ENCODE results near the gene C2CD5.
"Not testable (repeated sequence)": the region's sequence is repeated elsewhere in the genome, so short reads cannot be mapped to it uniquely, and the experiment has no call there.

C2CD5 gene

GRCh38 chr12:22535038-22535437 is 9.3 kb downstream of the C2CD5 start:
- no peak for ATAC-seq

DNA sequence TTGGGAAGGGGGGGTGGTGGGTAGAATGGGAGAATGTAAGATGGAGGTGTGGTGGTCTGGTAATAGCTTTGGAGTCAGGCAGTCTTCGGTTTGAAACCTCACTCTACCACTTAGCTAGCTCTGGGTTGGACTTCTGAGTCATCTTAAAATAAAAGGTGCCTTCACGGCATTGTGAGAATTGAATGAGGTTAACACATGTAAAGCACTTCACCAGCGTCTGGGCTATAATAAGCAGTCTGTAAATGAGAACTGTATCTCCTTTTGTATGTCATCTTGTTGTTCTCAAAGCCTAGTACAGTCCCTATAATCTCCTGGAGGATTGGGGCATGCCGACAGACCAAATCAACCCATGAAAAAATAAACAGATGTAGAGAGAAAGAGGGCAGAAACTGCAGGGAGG is 11.2 kb downstream of the C2CD5 start:
- no peak for ATAC-seq

DNA sequence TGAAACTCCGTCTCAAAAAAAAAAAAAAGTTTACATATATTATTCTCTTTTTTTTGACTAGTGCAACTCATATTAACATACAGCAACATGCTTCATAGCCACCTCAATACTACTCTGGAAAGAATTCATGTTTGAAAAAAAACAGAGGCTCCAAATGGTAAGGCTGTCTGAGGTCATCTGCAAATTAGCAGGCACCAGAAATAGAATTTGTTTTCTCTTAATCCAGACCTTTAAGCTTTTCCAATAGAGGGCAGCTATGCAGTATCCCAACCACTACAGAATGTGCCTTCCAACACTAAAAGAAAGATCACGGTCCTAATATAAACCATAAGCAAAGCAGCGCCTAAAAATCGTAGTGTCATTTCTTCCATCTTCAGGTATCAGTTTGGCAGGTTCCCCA is 12.0 kb downstream of the C2CD5 start:
- no peak for ATAC-seq

GRCh38 chr12:22531205-22531604 is 13.1 kb downstream of the C2CD5 start:
- no peak for ATAC-seq

DNA sequence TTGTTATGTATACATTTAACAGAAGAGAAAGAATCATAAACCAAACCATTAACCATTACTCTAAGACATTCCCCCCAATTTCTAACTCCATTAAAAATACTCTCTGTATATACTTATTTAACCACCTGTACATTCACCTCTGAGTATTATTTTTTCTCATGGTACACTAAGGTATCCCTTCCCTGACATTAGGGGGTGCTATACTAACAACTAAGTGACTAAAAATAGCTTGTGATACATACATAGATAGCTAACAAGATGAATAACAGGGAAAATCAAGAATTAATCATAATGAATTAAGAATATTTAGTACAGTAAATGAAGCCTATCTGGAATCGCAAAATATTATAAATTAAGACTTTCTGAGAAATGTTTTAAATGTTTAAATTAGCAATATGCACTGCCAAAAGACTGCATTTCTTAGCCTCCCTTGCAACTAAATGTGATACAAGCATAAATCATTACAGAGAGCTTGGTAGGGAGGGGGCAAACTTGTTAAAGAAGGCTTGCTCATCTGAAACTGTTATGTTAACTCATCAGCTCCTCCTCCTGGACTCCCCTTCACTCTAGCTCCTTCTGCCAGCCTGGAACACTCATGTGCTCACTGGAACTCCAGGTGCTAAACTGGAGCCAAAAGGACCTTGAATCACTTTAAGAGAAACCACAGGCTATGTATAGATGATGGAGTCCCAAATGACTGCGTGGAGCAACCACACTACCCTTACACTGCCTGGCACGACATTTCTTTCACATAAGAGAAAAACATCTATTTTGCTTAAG is 14.9 kb downstream of the C2CD5 start:
- ATAC-seq: peak; percentile 91 to 92

DNA sequence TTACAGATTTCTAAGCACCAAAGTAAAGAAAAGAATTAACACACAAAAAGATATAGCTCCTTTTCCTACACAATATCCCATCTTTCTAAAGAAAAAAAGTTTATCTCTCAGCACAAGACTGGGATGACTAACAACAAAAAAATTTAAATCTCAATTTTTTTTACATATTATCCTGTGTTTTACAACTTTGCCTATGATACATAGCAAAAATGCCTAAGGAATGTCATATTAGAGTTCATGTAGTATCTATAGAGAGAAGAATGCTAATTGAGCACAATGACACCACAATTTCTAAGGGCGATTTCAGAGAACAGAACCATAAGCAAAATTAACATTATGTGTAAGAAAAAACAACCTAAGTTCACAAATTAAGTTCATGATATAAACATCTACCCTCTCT is 16.3 kb downstream of the C2CD5 start:
- ATAC-seq: no peak

- ATAC-seq: no peak
These were observed 17.5 kb downstream of the C2CD5 start for GRCh38 chr12:22526836-22527235.

DNA sequence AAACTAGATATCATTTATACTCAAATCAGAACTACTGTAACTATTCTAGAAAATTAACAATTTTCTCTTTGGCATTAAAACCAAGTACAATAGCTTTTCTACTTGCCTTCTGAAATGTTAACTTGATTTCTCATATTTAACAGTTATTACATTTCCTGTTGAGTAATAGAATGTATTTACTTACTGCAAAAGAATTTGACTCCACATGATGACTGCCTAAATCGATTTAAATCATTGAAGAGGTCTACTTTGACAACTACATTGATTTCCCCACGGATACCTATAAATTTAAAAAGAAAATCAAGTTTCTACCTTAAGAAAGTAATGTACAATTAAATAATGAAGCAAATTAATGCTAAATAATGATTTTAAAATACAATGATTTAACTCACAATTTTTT is 18.9 kb downstream of the C2CD5 start:
- ATAC-seq: no peak

DNA sequence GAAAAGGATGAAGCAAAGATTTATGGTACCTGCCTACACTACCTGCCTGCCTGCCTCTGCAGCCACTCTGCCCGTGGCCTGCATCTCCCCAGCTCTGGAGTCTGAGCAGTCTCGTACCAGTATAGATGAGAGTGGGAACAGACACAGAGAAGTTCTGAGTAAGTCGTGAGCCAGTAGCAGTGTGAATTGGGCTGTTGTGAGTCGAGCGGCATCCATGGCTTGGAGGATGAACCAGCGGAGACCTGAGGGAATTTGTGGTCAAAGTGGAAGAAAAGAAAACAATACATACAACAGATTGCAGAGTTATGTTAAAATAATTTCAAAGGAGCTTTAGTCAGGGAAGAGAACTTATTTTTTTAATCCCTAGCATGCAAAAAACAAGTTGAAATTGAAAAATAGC is 25.3 kb downstream of the C2CD5 start:
- ATAC-seq: no peak

DNA sequence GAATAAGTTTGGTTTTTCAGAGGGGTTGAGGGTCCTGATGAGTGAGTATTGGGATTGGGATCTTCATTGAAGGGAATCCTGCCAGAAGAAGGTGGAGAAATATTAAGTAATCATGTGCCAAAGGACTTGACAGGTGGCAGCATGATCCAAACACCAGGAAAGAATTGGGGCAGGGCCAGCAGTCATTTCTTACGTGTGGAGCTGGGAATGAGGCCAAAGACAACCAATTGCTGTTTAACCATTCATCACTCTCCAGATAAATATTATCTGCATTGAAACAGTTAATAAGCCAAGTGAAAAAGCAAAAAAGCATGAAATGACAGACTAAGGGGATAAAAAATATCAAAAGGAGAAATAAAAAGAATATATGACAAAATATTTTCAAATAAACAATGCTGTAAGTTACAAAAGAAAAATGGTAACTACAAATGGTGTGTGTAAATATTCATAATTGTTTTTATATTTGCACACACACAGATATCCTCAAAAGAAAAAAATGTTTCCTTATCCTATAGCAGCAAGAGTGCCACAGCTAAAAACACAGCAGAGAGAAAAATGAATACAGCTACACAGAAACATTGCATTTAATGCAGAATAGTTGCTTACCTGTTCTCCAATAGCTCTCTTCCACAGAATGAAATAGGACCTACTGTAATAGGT is 26.2 kb downstream of the C2CD5 start:
- no peak for ATAC-seq

DNA sequence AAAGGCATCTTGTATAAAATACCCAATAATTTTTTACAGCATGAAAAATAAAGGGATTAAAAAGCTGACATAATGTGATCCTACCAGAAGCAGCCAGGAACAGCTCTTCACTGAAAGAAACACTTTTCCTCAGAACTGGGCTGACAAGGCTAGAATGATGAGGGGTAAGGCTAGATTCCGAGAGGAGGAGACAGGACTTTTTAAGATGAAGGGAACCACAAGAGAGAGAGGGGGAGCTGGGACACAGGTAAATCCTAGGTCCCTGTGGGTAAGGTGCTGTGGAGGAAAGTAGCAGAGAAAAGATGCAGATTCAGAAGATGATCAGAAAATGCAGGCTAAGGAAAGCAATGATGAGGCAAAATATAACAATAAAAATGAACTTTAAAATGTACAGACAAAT is 29.5 kb downstream of the C2CD5 start:
- no peak for ATAC-seq

DNA sequence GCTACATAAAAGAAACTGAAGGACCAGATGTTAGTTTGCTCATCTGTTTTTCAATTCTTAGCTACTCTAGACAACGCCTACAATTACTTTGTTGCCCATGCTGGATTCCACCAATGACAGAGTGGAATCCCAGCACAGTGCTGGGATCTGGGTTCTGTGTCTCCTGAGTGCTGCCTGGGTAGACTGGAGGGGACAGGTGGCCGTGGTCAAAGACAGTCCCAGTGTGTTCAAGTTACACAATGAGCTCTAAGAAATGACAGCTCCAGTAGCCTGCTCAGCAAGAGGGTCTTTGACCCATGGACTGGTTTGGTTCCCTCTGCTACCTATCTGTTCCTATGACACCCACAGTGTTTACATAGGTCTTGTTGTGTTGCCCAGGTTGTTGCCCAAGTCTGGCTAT is 38.5 kb downstream of the C2CD5 start:
- no peak for ATAC-seq

- ATAC-seq: no peak
These were observed 44.2 kb downstream of the C2CD5 start for GRCh38 chr12:22500100-22500499.

DNA sequence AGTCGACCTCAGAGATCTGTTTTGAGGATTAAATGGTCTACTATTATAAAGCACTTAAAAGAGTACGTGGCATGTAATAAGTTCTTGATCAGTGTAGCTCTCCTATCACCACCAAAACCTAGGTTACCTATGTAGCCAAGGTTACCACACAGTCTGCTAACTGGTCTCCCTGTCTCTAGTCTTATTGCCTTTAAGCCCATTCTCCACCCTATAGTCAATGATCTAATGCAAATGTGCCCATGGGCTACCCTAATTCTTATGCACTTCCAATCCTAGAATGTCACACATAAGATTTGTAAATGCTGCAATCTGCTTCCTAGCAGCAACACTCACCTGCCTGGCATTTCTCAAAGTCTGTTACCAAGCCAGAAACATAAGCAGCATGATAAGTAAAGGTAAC is 44.9 kb downstream of the C2CD5 start:
- ATAC-seq: no peak

- ATAC-seq: no peak
These were observed 50.0 kb downstream of the C2CD5 start for GRCh38 chr12:22494319-22494718.

- no peak for ATAC-seq
These were observed 53.3 kb downstream of the C2CD5 start for GRCh38 chr12:22491034-22491433.

DNA sequence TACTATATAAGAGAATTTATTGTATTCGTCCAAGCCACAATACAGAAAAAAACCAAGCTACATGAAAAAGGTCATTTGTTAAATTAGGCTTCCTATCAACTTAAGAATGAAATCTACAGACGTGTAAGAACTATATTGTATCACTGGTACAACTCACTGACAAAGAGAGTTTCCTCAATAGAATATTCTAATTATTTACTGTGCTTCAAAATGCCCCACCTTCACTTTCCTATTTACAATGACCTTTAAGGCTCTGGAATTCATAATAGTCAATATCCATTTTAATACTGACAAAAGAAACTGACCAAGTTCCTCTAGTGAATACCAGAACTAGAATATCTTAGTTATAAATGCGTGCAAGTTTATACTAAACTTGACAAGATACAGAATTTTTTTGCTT is 55.9 kb downstream of the C2CD5 start:
- ATAC-seq: no peak

DNA sequence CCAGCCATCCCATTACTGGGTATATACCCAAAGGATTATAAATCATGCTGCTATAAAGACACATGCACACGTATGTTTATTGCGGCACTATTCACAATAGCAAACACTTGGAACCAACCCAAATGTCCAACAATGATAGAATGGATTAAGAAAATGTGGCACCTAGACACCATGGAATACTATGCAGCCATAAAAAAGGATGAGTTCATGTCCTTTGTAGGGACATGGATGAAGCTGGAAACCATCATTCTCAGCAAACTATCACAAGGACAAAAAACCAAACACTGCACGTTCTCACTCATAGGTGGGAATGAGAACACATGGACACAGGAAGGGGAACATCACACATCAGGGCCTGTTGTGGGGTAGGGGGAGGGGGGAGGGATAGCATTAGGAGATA is 56.7 kb downstream of the C2CD5 start:
- ATAC-seq: not testable (repeated sequence)

DNA sequence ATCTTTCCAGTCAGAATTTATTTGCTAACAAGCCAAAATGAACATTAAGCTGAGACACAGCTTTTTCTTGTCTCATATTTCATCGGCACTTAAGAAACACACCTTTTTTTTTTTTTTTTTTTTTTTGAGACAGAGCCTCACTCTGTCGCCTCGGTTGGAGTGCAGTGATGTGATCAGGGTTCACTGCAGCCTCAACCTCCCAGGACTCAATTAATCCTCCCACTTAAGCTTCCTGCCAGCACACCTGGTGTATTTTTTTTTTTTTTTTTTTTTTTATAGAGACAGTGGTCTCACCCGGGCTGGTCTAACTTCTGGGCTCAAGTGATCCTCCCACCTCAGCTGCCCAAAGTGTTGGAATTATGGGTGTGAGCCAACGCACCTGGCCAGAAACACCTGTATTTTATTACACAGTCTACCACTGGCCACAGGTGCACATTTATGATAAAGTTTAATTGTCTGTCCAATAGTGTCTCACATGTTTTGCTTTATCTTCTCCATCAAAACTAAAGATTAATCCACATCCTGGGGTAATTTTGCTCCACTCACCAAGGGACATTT is 62.7 kb downstream of the C2CD5 start:
- ATAC-seq: no peak

DNA sequence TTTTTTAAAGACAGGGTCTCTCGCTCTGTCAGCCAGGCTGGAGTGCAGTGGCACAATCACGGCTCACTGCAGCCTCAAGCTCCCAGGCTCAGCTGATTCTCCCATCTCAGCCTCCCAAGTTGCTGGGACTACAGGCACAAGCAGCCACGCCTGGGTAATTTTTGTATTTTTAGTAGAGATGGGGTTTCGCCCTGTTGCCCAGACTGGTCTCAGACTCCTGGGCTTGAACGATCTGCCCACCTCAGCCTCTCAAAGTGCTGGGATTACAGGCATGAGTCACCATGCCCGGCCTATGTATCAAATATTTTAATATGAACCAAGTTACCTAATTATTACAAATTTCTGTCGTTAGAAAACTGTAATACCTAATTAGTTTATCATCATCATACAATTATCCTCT is 63.5 kb downstream of the C2CD5 start:
- ATAC-seq: not testable (repeated sequence)

GRCh38 chr12:22480016-22480415 is 64.3 kb downstream of the C2CD5 start:
- no peak for ATAC-seq

- ATAC-seq: peak in 1 of 2 donors; percentile 27
These were observed 66.5 kb downstream of the C2CD5 start for GRCh38 chr12:22477894-22478287.

GRCh38 chr12:22477166-22477893 is 67.0 kb downstream of the C2CD5 start:
- no peak for ATAC-seq

- no peak for ATAC-seq
These were observed 68.2 kb downstream of the C2CD5 start for GRCh38 chr12:22476133-22476532.
